ENCODE data around the gene GFM1.

GRCh38 chr3:158718490-158719170, 74.3 kb downstream of the GFM1 start:
- TF ChIP-seq CTCF (optimal IDR thresholded peaks at IDR 0.05 in 1 of 3, IDR thresholded peaks at IDR 0.05 in 1 of 3, conservative IDR thresholded peaks at IDR 0.05 in 1 of 3; ENCODE audit: extremely low read depth in 1 of 3, insufficient read depth in 2 of 3, low read length in 3 of 3) (no peak), EZH2 (IDR thresholded peaks at IDR 0.05; ENCODE audit: low read length) (no peak)
